IMR-90 (cell line): ENCODE results near the gene TTC7B. TPM values are rescaled to one million over a fixed set of nuclear protein-coding genes. Genes with fewer than 3 reads are reported as not detected.

Experiments
- ATAC-seq: fragments of 200-7000 bp; cut with Tn5 transposase; 2 replicates; pipeline ENCODE4 v1.9.1; 2020; ENCODE audit warnings: low read depth, mild to moderate bottlenecking, moderate library complexity
- BruUV-seq: library from RNA; stranded (reverse); fragments of 400-500 nt; replicated peaks from 2 replicates; lab custom pipeline; 2021; lab: Mats Ljungman, UMichigan
- CTCF ChIA-PET: fragments of 300-600 bp; formaldehyde crosslinking; extraction: SDS; loops from one replicate; lab custom pipeline; 2021; ENCODE audit warnings: antibody characterized with exemption; lab: Yijun Ruan, JAX
- POLR2A ChIA-PET: fragments of 300-600 bp; sonication (Branson Sonifier 250); formaldehyde crosslinking; loops from one replicate; lab custom pipeline; 2022; ENCODE audit warnings: antibody characterized with exemption; ENCODE audit not compliant: unreplicated experiment; lab: Charles Lee
- DNase-seq: peaks from one replicate; pipeline ENCODE4 v3.0.0; 2013
- H2AFZ ChIP-seq: replicated peaks from 2 replicates; pipeline ENCODE3; 2013; ENCODE audit warnings: low read length, mild to moderate bottlenecking; ENCODE audit not compliant: poor library complexity
- H2AK5ac ChIP-seq: 2 replicates; pipeline ENCODE4 v1.6.1; 2013; ENCODE audit warnings: low read depth, low read length, inconsistent platforms
- H2AK9ac ChIP-seq: replicated peaks from 2 replicates; pipeline ENCODE3; 2013; ENCODE audit warnings: mild to moderate bottlenecking, low read depth, low read length, moderate library complexity; ENCODE audit not compliant: poor library complexity
- H2BK120ac ChIP-seq: 2 replicates; pipeline ENCODE4 v1.6.1; 2013; ENCODE audit warnings: low read depth, low read length, inconsistent platforms
- H2BK15ac ChIP-seq: 3 replicates; pipeline ENCODE4 v1.6.1; 2013; ENCODE audit warnings: low read depth, low read length, inconsistent platforms
- H2BK20ac ChIP-seq: 2 replicates; pipeline ENCODE4 v1.6.1; 2013; ENCODE audit warnings: low read depth, mild to moderate bottlenecking, inconsistent platforms, low read length, moderate library complexity
- H2BK5ac ChIP-seq: 2 replicates; pipeline ENCODE4 v1.6.1; 2013; ENCODE audit warnings: mild to moderate bottlenecking, low read depth, low read length, inconsistent platforms; ENCODE audit not compliant: poor library complexity, severe bottlenecking
- H3K14ac ChIP-seq: replicated peaks from 2 replicates; pipeline ENCODE4 v1.6.1; 2013; ENCODE audit warnings: low read depth, low read length, inconsistent platforms
- H3K18ac ChIP-seq: 2 replicates; pipeline ENCODE4 v1.6.1; 2013; ENCODE audit warnings: low read depth, low read length, control low read depth
- H3K23ac ChIP-seq: 2 replicates; pipeline ENCODE4 v1.6.1; 2013; ENCODE audit warnings: low read depth, low read length, inconsistent platforms
- H3K27ac ChIP-seq: 2 replicates; pipeline ENCODE4 v1.5.1; 2013; ENCODE audit warnings: mild to moderate bottlenecking, control low read depth, low read length; ENCODE audit not compliant: insufficient read depth
- H3K27me3 ChIP-seq: 2 replicates; pipeline ENCODE4 v1.6.1; 2013; ENCODE audit warnings: low read length; ENCODE audit not compliant: control insufficient read depth, insufficient read depth
- H3K36me3 ChIP-seq: 2 replicates; pipeline ENCODE4 v1.6.1; 2013; ENCODE audit warnings: low read length, mixed read lengths; ENCODE audit not compliant: control insufficient read depth, insufficient read depth
- H3K4ac ChIP-seq: 2 replicates; pipeline ENCODE4 v1.6.1; 2013; ENCODE audit warnings: low read depth, low read length, inconsistent platforms
- H3K4me1 ChIP-seq: 2 replicates; pipeline ENCODE4 v1.6.1; 2013; ENCODE audit warnings: low read length, mixed read lengths; ENCODE audit not compliant: control insufficient read depth, insufficient read depth
- H3K4me2 ChIP-seq: 2 replicates; pipeline ENCODE4 v1.6.1; 2013; ENCODE audit warnings: low read depth, mild to moderate bottlenecking, control low read depth, low read length, moderate library complexity
- H3K4me3 ChIP-seq: 2 replicates; pipeline ENCODE4 v1.5.1; 2013; ENCODE audit warnings: low read depth, mild to moderate bottlenecking, control low read depth, low read length, moderate library complexity; ENCODE audit not compliant: insufficient read depth
- H3K56ac ChIP-seq: 2 replicates; pipeline ENCODE4 v1.6.1; 2013; ENCODE audit warnings: low read length, inconsistent platforms; ENCODE audit not compliant: insufficient read depth; ENCODE audit errors: extremely low read depth
- H3K79me1 ChIP-seq, 2 experiments: 2 replicates each; pipeline ENCODE4 v1.6.1; 2013; ENCODE audit warnings: low read length in 2 of 2, inconsistent platforms in 1 of 2, low read depth in 1 of 2
- H3K9ac ChIP-seq: 2 replicates; pipeline ENCODE4 v1.6.1; 2013; ENCODE audit warnings: low read depth, low read length, control low read depth
- H3K9me1 ChIP-seq: 2 replicates; pipeline ENCODE4 v1.6.1; 2013; ENCODE audit warnings: low read length, inconsistent platforms; ENCODE audit not compliant: insufficient read depth
- H3K9me3 ChIP-seq: 2 replicates; pipeline ENCODE4 v1.6.1; 2013; ENCODE audit warnings: low read length; ENCODE audit not compliant: control insufficient read depth, insufficient read depth
- H4K20me1 ChIP-seq: 2 replicates; pipeline ENCODE4 v1.6.1; 2013; ENCODE audit warnings: low read length, inconsistent platforms; ENCODE audit not compliant: insufficient read depth
- H4K5ac ChIP-seq: 2 replicates; pipeline ENCODE4 v1.6.1; 2013; ENCODE audit warnings: mild to moderate bottlenecking, low read depth, low read length, control low read depth
- H4K8ac ChIP-seq, 2 experiments: 2 replicates each; pipeline ENCODE4 v1.6.1; 2013; ENCODE audit warnings: low read depth in 2 of 2, low read length in 2 of 2, control low read depth in 1 of 2, inconsistent platforms in 1 of 2
- H4K91ac ChIP-seq: 2 replicates; pipeline ENCODE4 v1.6.1; 2013; ENCODE audit warnings: low read depth, low read length, inconsistent platforms; ENCODE audit not compliant: insufficient read depth
- BHLHE40 ChIP-seq: fragments of 150-350 bp; IDR thresholded peaks from 2 replicates; pipeline ENCODE4 v1.6.1; 2016; ENCODE audit warnings: mild to moderate bottlenecking, low read depth, low read length
- CEBPB ChIP-seq: IDR thresholded peaks from 2 replicates; pipeline ENCODE4 v1.6.1; 2012; ENCODE audit warnings: low read depth, low read length, improper control_type of control experiment
- CHD1 ChIP-seq: IDR thresholded peaks from 2 replicates; pipeline ENCODE4 v1.6.1; 2012; ENCODE audit warnings: low read depth, low read length, improper control_type of control experiment
- FOS ChIP-seq: fragments of 150-350 bp; IDR thresholded peaks from 2 replicates; pipeline ENCODE4 v1.6.1; 2016; ENCODE audit warnings: low read depth, low read length
- MAFK ChIP-seq: IDR thresholded peaks from 2 replicates; pipeline ENCODE4 v1.6.1; 2012; ENCODE audit warnings: low read depth, low read length, improper control_type of control experiment
- MAZ ChIP-seq: IDR thresholded peaks from 2 replicates; pipeline ENCODE4 v1.6.1; 2012; ENCODE audit warnings: low read depth, mild to moderate bottlenecking, low read length, improper control_type of control experiment, moderate library complexity, borderline replicate concordance
- MXI1 ChIP-seq: IDR thresholded peaks from 2 replicates; pipeline ENCODE4 v1.6.1; 2012; ENCODE audit warnings: low read depth, mild to moderate bottlenecking, low read length, moderate library complexity, borderline replicate concordance
- NFE2L2 ChIP-seq: fragments of 150-350 bp; IDR thresholded peaks from 2 replicates; pipeline ENCODE4 v1.6.1; 2016; ENCODE audit warnings: low read depth, mild to moderate bottlenecking, low read length
- POLR2A ChIP-seq: IDR thresholded peaks from 2 replicates; pipeline ENCODE4 v1.6.1; 2012; ENCODE audit warnings: mild to moderate bottlenecking, low read depth, low read length
- RAD21 ChIP-seq: IDR thresholded peaks from 2 replicates; pipeline ENCODE4 v1.6.1; 2012; ENCODE audit warnings: low read length, improper control_type of control experiment
- RCOR1 ChIP-seq: IDR thresholded peaks from 2 replicates; pipeline ENCODE4 v1.6.1; 2012; ENCODE audit warnings: mild to moderate bottlenecking, low read length, improper control_type of control experiment; ENCODE audit not compliant: insufficient replicate concordance
- RFX5 ChIP-seq: IDR thresholded peaks from 2 replicates; pipeline ENCODE4 v1.8.0; 2012; ENCODE audit warnings: low read depth, mild to moderate bottlenecking, low read length, moderate library complexity
- SMC3 ChIP-seq: fragments of 150-350 bp; IDR thresholded peaks from 2 replicates; pipeline ENCODE4 v1.6.1; 2016; ENCODE audit warnings: low read depth, mild to moderate bottlenecking, antibody characterized with exemption, low read length, moderate library complexity
- WGBS, 2 experiments: methylation state at CpG; one replicate each; pipeline versions ENCODE4 v1.1.5 to v1.1.7; 2013; ENCODE audit warnings: missing lambda C conversion rate in 2 of 2; ENCODE audit not compliant: insufficient read length in 1 of 2; ENCODE audit errors: extremely low coverage in 2 of 2; 5-methylcytosine and 5-hydroxymethylcytosine counted together
- dilution Hi-C: fragments of 300-500 bp; cut with HindIII; formaldehyde crosslinking; loops from one replicate; pipeline ENCODE4 v1.14.3; 2018; ENCODE audit warnings: low sequenced_read_pairs; ENCODE audit not compliant: unreplicated experiment
- in situ Hi-C: fragments of 300-500 bp; cut with MboI; formaldehyde crosslinking; loops from 3 replicates; pipeline ENCODE4 v1.14.3; 2019; ENCODE audit warnings: low sequenced_read_pairs, inconsistent platforms, mixed read lengths
- intact Hi-C: fragments of 100-400 bp; cut with micrococcal nuclease; formaldehyde crosslinking; loops from 2 replicates; pipeline ENCODE4 v1.10.0; 2022
- polyA plus RNA-seq, 3 experiments: library from polyadenylated mRNA; depleted of rRNA; stranded (reverse); fragments of >200 nt; gene quantifications; 2 replicates each; pipeline ENCODE4 v1.2.3, GENCODE V29; 2012; ENCODE audit warnings: low replicate concordance in 1 of 3
- total RNA-seq: library from RNA; depleted of rRNA; stranded (reverse); fragments of >200 nt; gene quantifications from 2 replicates; pipeline ENCODE4 v1.2.3, GENCODE V29; 2012
- TF ChIP-seq, protein P1 (sequence below): fragments of 150-350 bp; IDR thresholded peaks from 2 replicates; pipeline ENCODE4 v1.6.1; 2017; ENCODE audit warnings: mild to moderate bottlenecking, antibody characterized with exemption, low read length, low read depth
- TF ChIP-seq, protein P2 (sequence below): fragments of 150-350 bp; IDR thresholded peaks from 2 replicates; pipeline ENCODE4 v1.6.1; 2016; ENCODE audit warnings: low read depth, mild to moderate bottlenecking, low read length, moderate library complexity, borderline replicate concordance
- TF ChIP-seq, protein P3 (sequence below): conservative IDR thresholded peaks from 2 replicates; pipeline ENCODE4 v1.5.1; 2012; ENCODE audit warnings: mild to moderate bottlenecking, low read depth, low read length, improper control_type of control experiment

The TTC7B gene
- total and polyA plus RNA-seq, 2 of the 4 experiments (the other 2 are of a cell fraction), result 18.1 to 35.3 TPM

DNA sequence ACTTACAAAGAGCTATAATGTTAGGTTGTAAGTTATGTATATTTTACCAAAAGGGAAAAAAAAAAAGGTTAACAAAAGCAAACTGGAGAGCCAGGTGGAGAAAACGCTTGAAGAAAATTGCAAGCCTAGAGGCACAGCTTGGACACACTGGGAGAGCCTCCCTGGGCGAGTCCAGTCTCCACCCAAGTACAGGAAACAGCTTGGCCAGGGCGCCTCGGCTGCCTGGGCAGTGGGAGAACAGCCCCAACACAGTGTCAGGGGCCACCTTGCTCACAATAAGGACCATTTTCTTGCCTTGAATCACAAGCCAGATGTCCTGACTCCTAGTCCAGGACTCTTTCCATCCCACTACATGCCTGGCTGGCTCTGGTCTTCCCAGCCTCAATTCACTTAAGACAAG is 33.3 kb downstream of the TTC7B start:
- no peak overlapping the region for H3K23ac ChIP-seq
- H4K8ac ChIP-seq, result no peak overlapping the region
- H2BK5ac ChIP-seq, result no peak overlapping the region
- H3K4me2 ChIP-seq, result no peak overlapping the region
- dilution Hi-C loops (no loop called here), in situ Hi-C loops (no loop called here), intact Hi-C loops (no loop called here)
- peaks cover 4 to 10% of the 10 kb centered on the region in 2 experiments; a peak in 2 of 4 replicates for H3K79me1 ChIP-seq
- H2AK5ac ChIP-seq, result no peak overlapping the region
- POLR2A ChIA-PET, result no interaction called here
- H3K56ac ChIP-seq, result no peak overlapping the region
- no peak overlapping the region for H2AK9ac ChIP-seq
- H2BK15ac ChIP-seq, result no peak overlapping the region
- H2BK20ac ChIP-seq, result no peak overlapping the region
- no TSS peak for BruUV-seq
- no peak overlapping the region for H3K14ac ChIP-seq
- peaks cover 20% of the 10 kb centered on the region; the same call in 1 of the 2 replicates for H3K36me3 ChIP-seq
- DNase-seq (no peak), ATAC-seq (no peak)
- no peak overlapping the region for H3K4ac ChIP-seq
- no peaks in the 10 kb centered on the region for H3K27me3 ChIP-seq
- H3K9ac ChIP-seq, result no peak overlapping the region
- no peak overlapping the region for H4K91ac ChIP-seq
- no peak overlapping the region for H2AFZ ChIP-seq
- no peak overlapping the region for H4K5ac ChIP-seq
- H3K9me3 ChIP-seq, result no peaks in the 10 kb centered on the region
- peaks cover 2% of the 10 kb centered on the region; the same call in 1 of the 2 replicates for H3K4me1 ChIP-seq
- CTCF ChIA-PET, result no interaction called here
- 100% methylated on average over 1 of the region's 4 CpGs; no CpG with 5 or more reads in 1 of the 2 experiments for WGBS, 2 experiments
- H3K27ac ChIP-seq, result no peak overlapping the region
- no peak overlapping the region for H3K4me3 ChIP-seq
- no peak overlapping the region for H3K18ac ChIP-seq
- H4K20me1 ChIP-seq, result peaks cover 5% of the 10 kb centered on the region
- no peak overlapping the region for H2BK120ac ChIP-seq
- TF ChIP-seq, protein P1, sequence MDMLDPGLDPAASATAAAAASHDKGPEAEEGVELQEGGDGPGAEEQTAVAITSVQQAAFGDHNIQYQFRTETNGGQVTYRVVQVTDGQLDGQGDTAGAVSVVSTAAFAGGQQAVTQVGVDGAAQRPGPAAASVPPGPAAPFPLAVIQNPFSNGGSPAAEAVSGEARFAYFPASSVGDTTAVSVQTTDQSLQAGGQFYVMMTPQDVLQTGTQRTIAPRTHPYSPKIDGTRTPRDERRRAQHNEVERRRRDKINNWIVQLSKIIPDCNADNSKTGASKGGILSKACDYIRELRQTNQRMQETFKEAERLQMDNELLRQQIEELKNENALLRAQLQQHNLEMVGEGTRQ, result no peak
- TF ChIP-seq MAFK (no peak), BHLHE40 (no peak), CEBPB (no peak), NFE2L2 (no peak), MAZ (no peak), FOS (no peak), POLR2A (no peak), CHD1 (no peak), MXI1 (no peak), RAD21 (no peak), RFX5 (no peak), RCOR1 (no peak), SMC3 (no peak)
- TF ChIP-seq, protein P2, sequence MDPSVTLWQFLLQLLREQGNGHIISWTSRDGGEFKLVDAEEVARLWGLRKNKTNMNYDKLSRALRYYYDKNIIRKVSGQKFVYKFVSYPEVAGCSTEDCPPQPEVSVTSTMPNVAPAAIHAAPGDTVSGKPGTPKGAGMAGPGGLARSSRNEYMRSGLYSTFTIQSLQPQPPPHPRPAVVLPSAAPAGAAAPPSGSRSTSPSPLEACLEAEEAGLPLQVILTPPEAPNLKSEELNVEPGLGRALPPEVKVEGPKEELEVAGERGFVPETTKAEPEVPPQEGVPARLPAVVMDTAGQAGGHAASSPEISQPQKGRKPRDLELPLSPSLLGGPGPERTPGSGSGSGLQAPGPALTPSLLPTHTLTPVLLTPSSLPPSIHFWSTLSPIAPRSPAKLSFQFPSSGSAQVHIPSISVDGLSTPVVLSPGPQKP, result no peak
- TF ChIP-seq, protein P3, sequence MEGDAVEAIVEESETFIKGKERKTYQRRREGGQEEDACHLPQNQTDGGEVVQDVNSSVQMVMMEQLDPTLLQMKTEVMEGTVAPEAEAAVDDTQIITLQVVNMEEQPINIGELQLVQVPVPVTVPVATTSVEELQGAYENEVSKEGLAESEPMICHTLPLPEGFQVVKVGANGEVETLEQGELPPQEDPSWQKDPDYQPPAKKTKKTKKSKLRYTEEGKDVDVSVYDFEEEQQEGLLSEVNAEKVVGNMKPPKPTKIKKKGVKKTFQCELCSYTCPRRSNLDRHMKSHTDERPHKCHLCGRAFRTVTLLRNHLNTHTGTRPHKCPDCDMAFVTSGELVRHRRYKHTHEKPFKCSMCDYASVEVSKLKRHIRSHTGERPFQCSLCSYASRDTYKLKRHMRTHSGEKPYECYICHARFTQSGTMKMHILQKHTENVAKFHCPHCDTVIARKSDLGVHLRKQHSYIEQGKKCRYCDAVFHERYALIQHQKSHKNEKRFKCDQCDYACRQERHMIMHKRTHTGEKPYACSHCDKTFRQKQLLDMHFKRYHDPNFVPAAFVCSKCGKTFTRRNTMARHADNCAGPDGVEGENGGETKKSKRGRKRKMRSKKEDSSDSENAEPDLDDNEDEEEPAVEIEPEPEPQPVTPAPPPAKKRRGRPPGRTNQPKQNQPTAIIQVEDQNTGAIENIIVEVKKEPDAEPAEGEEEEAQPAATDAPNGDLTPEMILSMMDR, result no peak
- peaks cover 2% of the 10 kb centered on the region; the same call in 1 of the 2 replicates for H3K9me1 ChIP-seq
